Lower leg skin (tissue), 4 donors: ENCODE results near the gene PLEKHG2. TPM values are rescaled to one million over a fixed set of nuclear protein-coding genes. Genes with fewer than 3 reads are reported as not detected.

Experiments
- DNase-seq, 2 donors: peaks; one replicate each; pipeline ENCODE4 v3.0.0-alpha.2; 2019; ENCODE audit warnings: low spot score in 2 of 2
- H3K4me3 ChIP-seq: fragments of 200-600 bp; sonication (generic); 2 replicates; pipeline ENCODE4 v1.5.1; 2017; ENCODE audit warnings: mild to moderate bottlenecking, low read depth; ENCODE audit not compliant: poor library complexity, severe bottlenecking
- CTCF ChIP-seq, 3 donors: fragments of 450-650 bp; IDR thresholded peaks; one replicate each; pipeline ENCODE4 v1.5.1; 2016; ENCODE audit warnings: antibody characterized with exemption in 3 of 3, mild to moderate bottlenecking in 3 of 3, moderate library complexity in 2 of 3
- POLR2A ChIP-seq, 2 donors: fragments of 450-650 bp; IDR thresholded peaks; one replicate each; pipeline ENCODE4 v1.6.1; 2016 to 2017; ENCODE audit warnings: antibody characterized with exemption in 2 of 2, mild to moderate bottlenecking in 1 of 2, moderate library complexity in 1 of 2
- WGBS, 2 donors: methylation state at CpG; one replicate each; pipeline ENCODE4 v1.1.5; 2018; 5-methylcytosine and 5-hydroxymethylcytosine counted together
- intact Hi-C: fragments of 100-400 bp; cut with DNase I; formaldehyde crosslinking; loops from one replicate; pipeline ENCODE4 v1.15.0; 2023; ENCODE audit warnings: low total_unique reads
- total RNA-seq, 4 donors: library from RNA; depleted of rRNA; stranded (reverse); fragments of >200 nt; gene quantifications; one replicate each; pipeline ENCODE4 v1.1.0, GENCODE V29; 2016

PLEKHG2 gene
- total RNA-seq, 4 donors from 2014 or later = 3.0 to 6.4 (median 4.3) TPM

DNA sequence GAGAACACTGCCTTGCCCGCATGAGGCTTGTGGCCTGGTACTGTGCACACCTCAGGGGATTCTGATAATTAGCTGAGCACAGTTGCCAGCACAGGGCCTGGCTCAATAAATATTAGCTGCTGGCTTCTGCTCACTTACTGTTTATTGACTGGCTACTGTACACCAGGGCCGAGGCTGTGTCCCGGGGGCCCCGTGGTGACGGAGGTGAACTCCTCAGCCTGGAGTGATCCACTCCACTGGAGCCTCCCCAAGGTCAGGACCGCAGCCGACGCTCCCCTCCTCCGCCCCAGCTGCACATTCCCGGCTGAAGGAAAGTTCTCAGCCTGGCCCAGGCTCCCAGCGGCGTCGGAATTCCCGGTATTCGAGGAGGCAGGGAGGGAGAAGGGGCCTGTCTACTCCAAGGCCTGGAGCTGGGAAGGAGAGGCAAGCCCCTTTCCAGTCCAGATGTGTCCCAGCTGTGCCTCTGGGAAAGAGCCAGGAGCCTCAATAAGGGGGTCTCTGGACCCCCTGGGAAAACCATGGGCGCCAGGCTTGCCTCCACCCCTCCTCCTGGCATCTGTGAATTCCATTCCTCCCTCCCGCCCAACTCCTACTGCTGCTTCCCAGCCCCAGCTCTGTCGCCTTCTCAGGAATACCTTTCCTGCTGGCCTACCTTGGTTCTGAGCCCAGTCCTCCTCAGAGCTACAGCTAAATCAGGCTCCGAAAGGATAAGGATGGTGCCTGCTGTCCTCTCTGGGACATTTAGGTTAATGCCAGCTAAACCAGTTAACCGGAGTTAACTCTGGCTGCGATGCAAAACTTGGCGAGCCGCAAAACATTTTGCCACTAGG, 16.0 kb downstream of the PLEKHG2 start:
- DNase-seq = no peak
- intact Hi-C loops = no loop called here
- TF ChIP-seq CTCF (IDR thresholded peaks at IDR 0.05) (no peak), POLR2A (IDR thresholded peaks at IDR 0.05) (no peak)
- H3K4me3 ChIP-seq = no peak overlapping the region
- WGBS, 2 donors = 20 to 46% methylated on average over 18 to 23 of the region's 23 CpGs

- no peak for TF ChIP-seq CTCF (IDR thresholded peaks at IDR 0.05)
- intact Hi-C loops = no loop called here
- H3K4me3 ChIP-seq = no peak overlapping the region
- 55 to 68% methylated on average over 23 to 25 of the region's 25 CpGs for WGBS, 2 donors
- peak in 1 of 2 donors; percentile 89 for DNase-seq
Measured at GRCh38 chr19:39430675-39431593, 18.5 kb downstream of the PLEKHG2 start.

- 92 to 96% methylated on average over 8 of the region's 8 CpGs for WGBS, 2 donors
- TF ChIP-seq CTCF (IDR thresholded peaks at IDR 0.05) (no peak), POLR2A (IDR thresholded peaks at IDR 0.05) (no peak)
- DNase-seq = no peak
- intact Hi-C loops = no loop called here
- no peak overlapping the region for H3K4me3 ChIP-seq
Measured at GRCh38 chr19:39432677-39433025, 20.2 kb downstream of the PLEKHG2 start.

DNA sequence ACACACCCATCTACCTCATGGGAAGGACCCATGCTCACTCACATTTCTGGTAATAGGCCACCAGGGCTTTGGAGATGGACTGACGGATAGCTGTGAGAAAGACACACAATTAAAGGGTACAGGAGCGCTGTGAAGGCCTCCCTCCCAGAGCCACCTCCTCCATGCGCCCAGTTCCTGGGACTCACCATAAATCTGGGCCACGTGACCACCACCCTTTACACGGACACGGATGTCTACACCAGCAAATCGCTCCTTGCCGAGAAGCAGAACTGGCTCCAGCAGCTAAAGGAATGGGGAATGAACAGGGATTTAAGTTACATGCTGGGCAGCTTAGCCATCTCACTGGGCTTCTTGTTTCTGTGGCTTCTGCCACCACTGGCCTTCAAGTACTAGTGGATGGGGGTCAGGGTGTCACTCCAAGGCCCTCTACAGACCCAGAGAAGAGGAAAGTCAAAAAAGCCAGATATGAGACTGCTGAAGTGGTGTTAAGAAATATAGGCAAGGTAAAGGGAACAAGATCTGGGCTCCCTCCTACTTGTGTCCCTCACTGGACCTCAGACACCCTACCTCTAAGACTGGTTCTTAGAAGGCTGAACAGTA, 21.1 kb downstream of the PLEKHG2 start:
- no peak overlapping the region for H3K4me3 ChIP-seq
- DNase-seq = no peak
- intact Hi-C loops = no loop called here
- TF ChIP-seq POLR2A (IDR thresholded peaks at IDR 0.05) (no peak), CTCF (IDR thresholded peaks at IDR 0.05) (no peak)
- 94 to 97% methylated on average over 8 of the region's 8 CpGs for WGBS, 2 donors

GRCh38 chr19:39434123-39435076, 21.9 kb downstream of the PLEKHG2 start:
- DNase-seq = no peak
- TF ChIP-seq CTCF (IDR thresholded peaks at IDR 0.05) = no peak
- no peak for TF ChIP-seq POLR2A (IDR thresholded peaks at IDR 0.05)
- 38 to 44% methylated on average over 10 of the region's 10 CpGs for WGBS, 2 donors
- intact Hi-C loops = no loop called here
- H3K4me3 ChIP-seq = peak overlapping the region; percentile 83
